SK-N-SH (cell line): Measurements from ENCODE around the gene PES1.

ENCODE experiments used
- JUND ChIP-seq: IDR thresholded peaks from 2 replicates; pipeline ENCODE4 v1.4.0; 2012
- POLR2AphosphoS5 ChIP-seq: IDR thresholded peaks from 2 replicates; pipeline ENCODE4 v1.6.1; 2012; ENCODE audit warnings: low read depth, low read length
- RAD21 ChIP-seq: IDR thresholded peaks from 2 replicates; pipeline ENCODE4 v1.6.1; 2012; ENCODE audit warnings: mild to moderate bottlenecking, low read length
- RXRA ChIP-seq: IDR thresholded peaks from 2 replicates; pipeline ENCODE4 v1.4.0; 2012; ENCODE audit warnings: low read depth, mild to moderate bottlenecking, borderline replicate concordance
- TF ChIP-seq, protein P1 (sequence below): fragments of 200-600 bp; sonication (generic); IDR thresholded peaks from 2 replicates; pipeline ENCODE4 v1.6.1; 2017; ENCODE audit warnings: antibody characterized with exemption, mild to moderate bottlenecking, moderate library complexity

DNA sequence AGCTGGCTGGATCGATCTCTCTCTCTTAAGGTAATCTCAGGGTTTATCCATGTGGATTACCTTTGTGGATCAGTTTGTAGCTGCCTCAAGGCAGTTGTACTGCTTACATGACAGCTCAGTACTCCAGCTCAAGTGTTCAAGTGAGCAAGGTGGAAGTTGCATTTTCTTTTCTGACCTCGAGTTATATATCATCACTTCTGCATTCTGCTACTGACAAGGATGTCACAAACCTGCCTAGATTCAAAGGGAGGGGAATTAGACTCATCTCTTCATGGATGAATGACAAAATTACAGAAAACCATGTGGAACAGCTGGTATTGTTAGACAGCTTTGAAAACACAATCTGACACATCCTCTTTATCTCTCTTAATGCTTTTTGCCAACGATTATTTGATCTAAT lies 9.2 kb upstream of the PES1 start:
- TF ChIP-seq RXRA (no peak), JUND (no peak), RAD21 (no peak), POLR2AphosphoS5 (no peak)
- TF ChIP-seq, protein P1, sequence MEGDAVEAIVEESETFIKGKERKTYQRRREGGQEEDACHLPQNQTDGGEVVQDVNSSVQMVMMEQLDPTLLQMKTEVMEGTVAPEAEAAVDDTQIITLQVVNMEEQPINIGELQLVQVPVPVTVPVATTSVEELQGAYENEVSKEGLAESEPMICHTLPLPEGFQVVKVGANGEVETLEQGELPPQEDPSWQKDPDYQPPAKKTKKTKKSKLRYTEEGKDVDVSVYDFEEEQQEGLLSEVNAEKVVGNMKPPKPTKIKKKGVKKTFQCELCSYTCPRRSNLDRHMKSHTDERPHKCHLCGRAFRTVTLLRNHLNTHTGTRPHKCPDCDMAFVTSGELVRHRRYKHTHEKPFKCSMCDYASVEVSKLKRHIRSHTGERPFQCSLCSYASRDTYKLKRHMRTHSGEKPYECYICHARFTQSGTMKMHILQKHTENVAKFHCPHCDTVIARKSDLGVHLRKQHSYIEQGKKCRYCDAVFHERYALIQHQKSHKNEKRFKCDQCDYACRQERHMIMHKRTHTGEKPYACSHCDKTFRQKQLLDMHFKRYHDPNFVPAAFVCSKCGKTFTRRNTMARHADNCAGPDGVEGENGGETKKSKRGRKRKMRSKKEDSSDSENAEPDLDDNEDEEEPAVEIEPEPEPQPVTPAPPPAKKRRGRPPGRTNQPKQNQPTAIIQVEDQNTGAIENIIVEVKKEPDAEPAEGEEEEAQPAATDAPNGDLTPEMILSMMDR: no peak
